ENCODE data around the gene ORAI1. TPM values are rescaled to one million over a fixed set of nuclear protein-coding genes. Genes with fewer than 3 reads are reported as not detected.
"Not testable (repeated sequence)": the region's sequence is repeated elsewhere in the genome, so short reads cannot be mapped to it uniquely, and the experiment has no call there.

Gene ORAI1
- polyA plus RNA-seq, 1 of the 3 experiments (the other 2 are of a cell fraction), result 16.6 TPM

- WGBS (ENCODE audit: low lambda C conversion rate), result 79% methylated on average over 9 of the region's 9 CpGs
Measured at GRCh38 chr12:121678716-121679300, 52.5 kb downstream of the ORAI1 start.

GRCh38 chr12:121679661-121680197, 53.4 kb downstream of the ORAI1 start:
- not testable (repeated sequence) for H3K27ac ChIP-seq (ENCODE audit: low read depth in 2 of 2, low read length in 1 of 2); H3K9me3 ChIP-seq; DNase-seq; H3F3A ChIP-seq (replicated peaks; ENCODE audit: insufficient read depth); H3K9ac ChIP-seq; H3K4me2 ChIP-seq; H3K4me1 ChIP-seq (ENCODE audit: control insufficient read depth in 1 of 2, insufficient read depth in 2 of 2, low read depth in 1 of 2, low read length in 1 of 2); H4K20me1 ChIP-seq (ENCODE audit: insufficient read depth); H3K36me3 ChIP-seq (replicated peaks in 1 of 2; ENCODE audit: control insufficient read depth in 1 of 2, insufficient read depth in 2 of 2, low read length in 1 of 2); H3K4me3 ChIP-seq (ENCODE audit: low read depth in 2 of 2, low read length in 1 of 2); H3K9me2 ChIP-seq; H3K79me2 ChIP-seq (ENCODE audit: insufficient read depth); H3K27me3 ChIP-seq (ENCODE audit: insufficient read depth); H2AFZ ChIP-seq (ENCODE audit: low read depth)
- WGBS (ENCODE audit: low lambda C conversion rate), result 95% methylated on average over 13 of the region's 13 CpGs
- POLR2A ChIA-PET, result interaction anchor here (0.6 to 1.0 kb wide), 2 partner anchors 14 to 127 kb away, joined by 3 read pairs; no protein-coding TSS in a partner anchor
- CTCF ChIA-PET, result interaction anchor here (0.6 to 3.2 kb wide), 4 partner anchors 11 to 345 kb away, joined by 3 to 24 read pairs (median 8); partner anchors contain the start of gene MORN3

More at GRCh38 chr12:121678716-121679300, 52.5 kb downstream of the ORAI1 start:
- POLR2A ChIA-PET, result interaction anchor here (1.0 kb wide), 1 partner anchor 126 kb away, joined by 3 read pairs; no protein-coding TSS in a partner anchor
- no peaks in the 10 kb centered on the region for H3K27me3 ChIP-seq (ENCODE audit: insufficient read depth)
- peaks cover 2% of the 10 kb centered on the region for H3F3A ChIP-seq (replicated peaks; ENCODE audit: insufficient read depth)
- H3K4me3 ChIP-seq (ENCODE audit: low read depth in 2 of 2, low read length in 1 of 2), result no peak overlapping the region
- H3K27ac ChIP-seq (ENCODE audit: low read depth in 2 of 2, low read length in 1 of 2), result no peak overlapping the region
- no peaks in the 10 kb centered on the region for H3K36me3 ChIP-seq (replicated peaks in 1 of 2; ENCODE audit: control insufficient read depth in 1 of 2, insufficient read depth in 2 of 2, low read length in 1 of 2)
- H3K4me2 ChIP-seq, result no peak overlapping the region
- H3K9me3 ChIP-seq, result no peaks in the 10 kb centered on the region
- no peak overlapping the region for H3K9ac ChIP-seq
- H3K4me1 ChIP-seq (ENCODE audit: control insufficient read depth in 1 of 2, insufficient read depth in 2 of 2, low read depth in 1 of 2, low read length in 1 of 2), result peaks cover 0 to 5% of the 10 kb centered on the region in 2 experiments; a peak in 1 of 4 replicates
- H3K79me2 ChIP-seq (ENCODE audit: insufficient read depth), result no peaks in the 10 kb centered on the region
- H3K9me2 ChIP-seq, result no peaks in the 10 kb centered on the region
- DNase-seq, result no peak
- H2AFZ ChIP-seq (ENCODE audit: low read depth), result no peak overlapping the region
- no peak for TF ChIP-seq RXRA (IDR thresholded peaks at IDR 0.05; ENCODE audit: borderline replicate concordance, low read depth)
- no peak for TF ChIP-seq RAD21 (IDR thresholded peaks at IDR 0.05; ENCODE audit: low read length)
- no peak for TF ChIP-seq TEAD4 (IDR thresholded peaks at IDR 0.05; ENCODE audit: borderline replicate concordance, insufficient read depth)
- TF ChIP-seq SMC3 (IDR thresholded peaks at IDR 0.05; ENCODE audit: low read depth, low read length), result no peak
- no peak for TF ChIP-seq CHD2 (IDR thresholded peaks at IDR 0.05; ENCODE audit: low read length, partially characterized antibody)
- TF ChIP-seq MXI1 (IDR thresholded peaks at IDR 0.05; ENCODE audit: low read depth, low read length), result no peak
- TF ChIP-seq GATA2 (CRISPR knock-in tag; IDR thresholded peaks at IDR 0.05), result no peak
- TF ChIP-seq USF1 (IDR thresholded peaks at IDR 0.05; ENCODE audit: borderline replicate concordance, low read depth), result no peak
- TF ChIP-seq CTCF (IDR thresholded peaks at IDR 0.05), result no peak
- no peak for TF ChIP-seq IRF3 (IDR thresholded peaks at IDR 0.05; ENCODE audit: low read depth, low read length)
- TF ChIP-seq POLR2AphosphoS5 (IDR thresholded peaks at IDR 0.05; ENCODE audit: low read depth, low read length), result no peak
- TF ChIP-seq NRF1 (IDR thresholded peaks at IDR 0.05; ENCODE audit: low read depth, low read length), result no peak
- TF ChIP-seq TCF12 (IDR thresholded peaks at IDR 0.05), result no peak
- no peak for TF ChIP-seq SIN3A (IDR thresholded peaks at IDR 0.05; ENCODE audit: borderline replicate concordance, low read depth, low read length)
- TF ChIP-seq MEF2A (IDR thresholded peaks at IDR 0.05; ENCODE audit: borderline replicate concordance, low read depth), result no peak
- no peaks in the 10 kb centered on the region for H4K20me1 ChIP-seq (ENCODE audit: insufficient read depth)
- CTCF ChIA-PET, result interaction anchor here (0.9 to 3.2 kb wide), 4 partner anchors 10 to 184 kb away, joined by 3 to 24 read pairs (median 9); partner anchors contain the start of gene MORN3
